Osteoblast (primary cell): ENCODE measurements around the gene PRKAG3. TPM values are rescaled to one million over a fixed set of nuclear protein-coding genes. Genes with fewer than 3 reads are reported as not detected.

Experiments
- DNase-seq: peaks from one replicate; pipeline ENCODE4 v3.0.0; 2011; ENCODE audit warnings: low spot score, mixed read lengths; ENCODE audit not compliant: insufficient read length; ENCODE audit errors: missing footprints
- H2AFZ ChIP-seq: 2 replicates; pipeline ENCODE4 v1.6.0; 2011; ENCODE audit warnings: mild to moderate bottlenecking, low read length
- H3K27ac ChIP-seq: 2 replicates; pipeline ENCODE4 v1.5.1; 2011; ENCODE audit warnings: mild to moderate bottlenecking, low read depth, low read length, moderate library complexity
- H3K27me3 ChIP-seq: 2 replicates; pipeline ENCODE4 v1.6.0; 2012; ENCODE audit warnings: mild to moderate bottlenecking, control low read depth, inconsistent platforms, low read length, moderate library complexity; ENCODE audit not compliant: insufficient read depth
- H3K36me3 ChIP-seq: 2 replicates; pipeline ENCODE4 v1.5.1; 2011; ENCODE audit warnings: mild to moderate bottlenecking, low read length, control low read depth, moderate library complexity; ENCODE audit not compliant: insufficient read depth
- H3K4me1 ChIP-seq: 2 replicates; pipeline ENCODE4 v1.5.1; 2011; ENCODE audit warnings: mild to moderate bottlenecking, low read length, control low read depth, moderate library complexity; ENCODE audit not compliant: insufficient read depth
- H3K4me2 ChIP-seq: 2 replicates; pipeline ENCODE4 v1.6.0; 2011; ENCODE audit warnings: mild to moderate bottlenecking, low read length; ENCODE audit not compliant: insufficient read depth
- H3K4me3 ChIP-seq: fragments of 200-600 bp; sonication (generic); 3 replicates; pipeline ENCODE4 v1.5.1; 2012; ENCODE audit warnings: mild to moderate bottlenecking, low read length, inconsistent platforms; ENCODE audit not compliant: insufficient read depth
- H3K79me2 ChIP-seq: 2 replicates; pipeline ENCODE4 v1.6.0; 2012; ENCODE audit warnings: mild to moderate bottlenecking, low read length, control low read depth, inconsistent platforms; ENCODE audit not compliant: insufficient read depth
- H3K9me3 ChIP-seq: 2 replicates; pipeline ENCODE4 v1.5.1; 2011; ENCODE audit warnings: low read depth, low read length, control low read depth
- H4K20me1 ChIP-seq: 2 replicates; pipeline ENCODE4 v1.6.0; 2012; ENCODE audit warnings: mild to moderate bottlenecking, low read length, control low read depth; ENCODE audit not compliant: insufficient read depth
- total RNA-seq: library from RNA; depleted of rRNA; stranded (reverse); fragments of >200 nt; gene quantifications from 2 replicates; pipeline ENCODE4 v1.2.3, GENCODE V29; 2012
- TF ChIP-seq, protein P1 (sequence below): IDR thresholded peaks from 2 replicates; pipeline ENCODE4 v1.5.1; 2011; ENCODE audit warnings: mild to moderate bottlenecking, low read depth, low read length, moderate library complexity; ENCODE audit errors: extremely low read depth

The PRKAG3 gene
- total RNA-seq, 1 donor = under 0.01 TPM

GRCh38 chr2:218782528-218782844 lies 49.1 kb downstream of the PRKAG3 start:
- Histone ChIP-seq H2AFZ (peak overlapping the region; percentile 76), H3K27me3 (peaks cover 3% of the 10 kb centered on the region), H3K27ac (no peak overlapping the region), H3K4me3 (peak overlapping the region; percentile 81), H3K79me2 (no peaks in the 10 kb centered on the region), H3K36me3 (no peaks in the 10 kb centered on the region), H3K9me3 (no peaks in the 10 kb centered on the region), H3K4me1 (peaks cover 10% of the 10 kb centered on the region), H4K20me1 (no peaks in the 10 kb centered on the region), H3K4me2 (peak overlapping the region; percentile 85)
- peak; percentile 63 for DNase-seq
- TF ChIP-seq, protein P1, sequence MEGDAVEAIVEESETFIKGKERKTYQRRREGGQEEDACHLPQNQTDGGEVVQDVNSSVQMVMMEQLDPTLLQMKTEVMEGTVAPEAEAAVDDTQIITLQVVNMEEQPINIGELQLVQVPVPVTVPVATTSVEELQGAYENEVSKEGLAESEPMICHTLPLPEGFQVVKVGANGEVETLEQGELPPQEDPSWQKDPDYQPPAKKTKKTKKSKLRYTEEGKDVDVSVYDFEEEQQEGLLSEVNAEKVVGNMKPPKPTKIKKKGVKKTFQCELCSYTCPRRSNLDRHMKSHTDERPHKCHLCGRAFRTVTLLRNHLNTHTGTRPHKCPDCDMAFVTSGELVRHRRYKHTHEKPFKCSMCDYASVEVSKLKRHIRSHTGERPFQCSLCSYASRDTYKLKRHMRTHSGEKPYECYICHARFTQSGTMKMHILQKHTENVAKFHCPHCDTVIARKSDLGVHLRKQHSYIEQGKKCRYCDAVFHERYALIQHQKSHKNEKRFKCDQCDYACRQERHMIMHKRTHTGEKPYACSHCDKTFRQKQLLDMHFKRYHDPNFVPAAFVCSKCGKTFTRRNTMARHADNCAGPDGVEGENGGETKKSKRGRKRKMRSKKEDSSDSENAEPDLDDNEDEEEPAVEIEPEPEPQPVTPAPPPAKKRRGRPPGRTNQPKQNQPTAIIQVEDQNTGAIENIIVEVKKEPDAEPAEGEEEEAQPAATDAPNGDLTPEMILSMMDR = no peak

DNA sequence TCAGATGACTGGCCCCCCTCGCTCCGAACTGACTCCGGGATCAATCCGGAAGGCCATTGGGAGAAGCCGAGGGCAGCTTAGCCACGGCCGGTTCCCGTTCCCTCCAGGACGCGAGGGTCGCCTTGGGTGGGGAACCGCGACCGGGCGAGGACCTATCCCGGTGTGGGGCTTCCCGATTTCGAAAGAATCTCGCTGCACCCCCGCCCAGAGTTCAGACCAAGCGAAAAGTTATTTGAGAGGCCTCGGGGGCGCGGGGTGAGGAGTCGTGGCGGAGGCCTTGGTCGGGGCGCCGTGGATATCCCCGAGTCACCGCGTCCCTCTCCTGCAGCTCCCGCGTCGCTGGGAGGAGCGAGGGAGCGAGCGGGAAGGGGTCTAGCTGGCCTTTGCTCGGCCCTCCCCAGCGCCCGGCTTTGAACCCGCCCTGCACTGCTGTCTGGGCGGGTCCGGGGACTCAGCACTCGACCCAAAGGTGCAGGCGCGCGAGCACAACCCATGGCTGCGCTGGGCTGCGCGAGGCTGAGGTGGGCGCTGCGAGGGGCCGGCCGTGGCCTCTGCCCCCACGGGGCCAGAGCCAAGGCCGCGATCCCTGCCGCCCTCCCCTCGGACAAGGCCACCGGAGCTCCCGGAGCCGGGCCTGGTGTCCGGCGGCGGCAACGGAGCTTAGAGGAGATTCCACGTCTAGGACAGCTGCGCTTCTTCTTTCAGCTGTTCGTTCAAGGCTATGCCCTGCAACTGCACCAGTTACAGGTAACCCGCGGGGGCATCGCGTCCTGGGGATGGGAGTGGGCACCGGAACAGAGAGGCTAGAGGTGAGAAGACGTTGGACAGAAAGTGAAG lies 49.7 kb downstream of the PRKAG3 start, which contains the start of gene CYP27A1:
CYP27A1 (plus strand) TSS at position 457 of the 837 bp plus-strand sequence; CDS start at position 493, 36 bp downstream.
- H3K27me3 ChIP-seq = peaks cover 3% of the 10 kb centered on the region
- TF ChIP-seq, protein P1 = no peak
- DNase-seq = peak; percentile 95
- H2AFZ ChIP-seq = peak within 1 kb of the TSS; percentile 76
- peaks cover 10% of the 10 kb centered on the region for H3K4me1 ChIP-seq
- H3K79me2 ChIP-seq = no peaks in the 10 kb centered on the region
- peak within 1 kb of the TSS; percentile 15 for H3K27ac ChIP-seq
- peak within 1 kb of the TSS; percentile 81 for H3K4me3 ChIP-seq
- H3K4me2 ChIP-seq = peak within 1 kb of the TSS; percentile 85
- H4K20me1 ChIP-seq = no peaks in the 10 kb centered on the region
- no peaks in the 10 kb centered on the region for H3K9me3 ChIP-seq
- H3K36me3 ChIP-seq = no peaks in the 10 kb centered on the region

DNA sequence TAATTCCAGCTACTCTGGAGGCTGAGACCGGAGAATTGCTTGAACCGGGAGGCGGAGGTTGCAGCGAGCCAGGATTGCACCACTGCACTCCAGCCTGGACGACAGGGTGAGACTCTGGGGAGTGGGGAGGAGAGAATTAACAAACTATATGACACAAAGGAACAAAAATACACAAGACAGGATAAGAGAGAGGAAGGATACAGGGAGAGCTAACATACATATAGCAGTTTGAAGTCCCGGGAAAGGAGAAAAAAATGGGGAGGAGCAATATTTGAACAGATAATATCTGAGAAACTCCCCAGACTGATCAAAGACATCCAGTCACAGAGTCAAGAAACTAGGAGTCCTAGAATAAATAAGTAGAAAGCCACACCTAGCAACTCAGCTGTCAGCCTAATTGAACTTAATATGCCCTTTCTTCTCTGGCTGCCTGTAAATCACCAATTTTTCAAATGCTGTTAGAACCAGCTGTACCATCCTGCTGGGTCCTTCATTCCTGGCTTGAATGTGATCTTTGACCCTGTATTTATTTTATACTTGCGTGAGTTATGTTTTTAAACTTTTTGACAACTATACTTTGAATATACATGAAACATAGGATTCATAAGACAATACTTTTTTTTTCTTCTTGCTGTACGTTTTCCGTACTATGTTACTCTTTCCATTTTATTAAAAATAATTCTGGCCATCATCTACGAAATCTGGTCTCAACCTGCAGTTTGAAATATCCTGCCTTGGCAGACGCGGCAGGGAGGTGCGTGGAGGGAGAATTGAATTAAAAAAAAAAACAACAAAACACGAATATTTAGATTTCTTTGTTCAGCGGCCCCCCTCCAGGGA lies 50.5 kb downstream of the PRKAG3 start:
- peak overlapping the region; percentile 76 for H2AFZ ChIP-seq
- peaks cover 10% of the 10 kb centered on the region for H3K4me1 ChIP-seq
- H3K27me3 ChIP-seq = peaks cover 3% of the 10 kb centered on the region
- H4K20me1 ChIP-seq = no peaks in the 10 kb centered on the region
- peak overlapping the region; percentile 81 for H3K4me3 ChIP-seq
- H3K27ac ChIP-seq = peak overlapping the region; percentile 15
- no peaks in the 10 kb centered on the region for H3K9me3 ChIP-seq
- peak overlapping the region; percentile 85 for H3K4me2 ChIP-seq
- DNase-seq = peak; percentile 86
- H3K79me2 ChIP-seq = no peaks in the 10 kb centered on the region
- TF ChIP-seq, protein P1 = no peak
- H3K36me3 ChIP-seq = no peaks in the 10 kb centered on the region

DNA sequence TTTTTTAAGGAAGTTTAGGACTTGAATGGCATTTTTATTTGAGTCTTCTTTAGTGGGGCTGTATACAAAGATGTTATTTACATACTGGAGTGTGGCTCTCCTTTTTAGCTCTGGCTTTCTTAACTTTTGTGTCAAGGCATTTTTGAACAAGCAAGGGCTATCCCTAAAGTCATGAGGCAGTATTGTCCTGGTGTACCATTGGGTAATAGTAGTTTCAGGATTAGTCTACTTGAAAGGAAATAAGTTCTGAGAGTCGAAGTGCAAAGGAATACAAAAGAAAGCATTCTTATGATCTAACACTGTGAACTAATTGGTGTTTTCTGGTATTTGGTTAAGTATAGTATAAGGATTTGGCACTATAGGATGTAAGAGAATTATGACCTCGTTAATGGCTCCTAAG lies 51.6 kb downstream of the PRKAG3 start:
- Histone ChIP-seq H3K4me1 (peaks cover 10% of the 10 kb centered on the region), H2AFZ (no peak overlapping the region), H4K20me1 (no peaks in the 10 kb centered on the region), H3K4me2 (no peak overlapping the region), H3K9me3 (no peaks in the 10 kb centered on the region), H3K27me3 (peaks cover 3% of the 10 kb centered on the region), H3K27ac (no peak overlapping the region), H3K79me2 (no peaks in the 10 kb centered on the region), H3K36me3 (no peaks in the 10 kb centered on the region), H3K4me3 (no peak overlapping the region)
- TF ChIP-seq, protein P1 = no peak
- DNase-seq = peak; percentile 31
